Neural progenitor cell (in vitro differentiated cells): ENCODE data around the gene ITGB3. TPM values are rescaled to one million over a fixed set of nuclear protein-coding genes. Genes with fewer than 3 reads are reported as not detected.

ENCODE experiments used
- DNase-seq: peaks from one replicate; pipeline ENCODE4 v3.0.0-alpha.2; 2016; ENCODE audit warnings: low spot score
- H2AFZ ChIP-seq: fragments of 200-600 bp; sonication (generic); replicated peaks from 2 replicates; pipeline ENCODE4 v1.6.1; 2016; ENCODE audit warnings: antibody characterized with exemption
- H3F3A ChIP-seq: fragments of 200-600 bp; sonication (generic); 2 replicates; pipeline ENCODE4 v1.6.1; 2016; ENCODE audit warnings: antibody characterized with exemption, low read depth
- H3K27ac ChIP-seq: fragments of 200-600 bp; sonication (generic); 2 replicates; pipeline ENCODE4 v1.5.1; 2016; ENCODE audit warnings: mild to moderate bottlenecking
- H3K27me3 ChIP-seq: fragments of 200-600 bp; sonication (generic); 2 replicates; pipeline ENCODE4 v1.6.1; 2016; ENCODE audit warnings: mild to moderate bottlenecking, moderate library complexity
- H3K36me3 ChIP-seq: fragments of 200-600 bp; sonication (generic); 2 replicates; pipeline ENCODE4 v1.5.1; 2016
- H3K4me1 ChIP-seq: fragments of 200-600 bp; sonication (generic); 2 replicates; pipeline ENCODE4 v1.6.1; 2016; ENCODE audit warnings: mixed run types
- H3K4me2 ChIP-seq: fragments of 200-600 bp; sonication (generic); 2 replicates; pipeline ENCODE4 v1.6.1; 2016
- H3K4me3 ChIP-seq: fragments of 200-600 bp; sonication (generic); 2 replicates; pipeline ENCODE4 v1.5.1; 2016
- H3K79me2 ChIP-seq: fragments of 200-600 bp; sonication (generic); 2 replicates; pipeline ENCODE4 v1.6.1; 2016; ENCODE audit warnings: low read depth
- H3K9ac ChIP-seq: fragments of 200-600 bp; sonication (generic); 2 replicates; pipeline ENCODE4 v1.6.1; 2016
- H3K9me3 ChIP-seq: fragments of 200-600 bp; sonication (generic); 2 replicates; pipeline ENCODE4 v1.5.1; 2016; ENCODE audit warnings: low read depth
- H4K20me1 ChIP-seq: fragments of 200-600 bp; sonication (generic); 2 replicates; pipeline ENCODE4 v1.6.1; 2016; ENCODE audit warnings: low read depth
- H3K27ac Mint-ChIP-seq: 3 replicates; pipeline ENCODE4 v1.8.0; 2021; ENCODE audit warnings: mixed read lengths
- H3K27me3 Mint-ChIP-seq: 2 replicates; pipeline ENCODE4 v1.8.0; 2022; ENCODE audit warnings: low read depth, mild to moderate bottlenecking, inconsistent platforms, moderate library complexity, mixed read lengths; ENCODE audit not compliant: insufficient read depth
- H3K36me3 Mint-ChIP-seq: 3 replicates; pipeline ENCODE4 v1.8.0; 2021; ENCODE audit warnings: mixed read lengths
- H3K4me1 Mint-ChIP-seq: 3 replicates; pipeline ENCODE4 v1.8.0; 2021; ENCODE audit warnings: mixed read lengths
- H3K4me3 Mint-ChIP-seq: 3 replicates; pipeline ENCODE4 v1.8.0; 2021; ENCODE audit warnings: mild to moderate bottlenecking, moderate library complexity, mixed read lengths
- H3K9me3 Mint-ChIP-seq: 3 replicates; pipeline ENCODE4 v1.8.0; 2020; ENCODE audit warnings: mixed read lengths
- EZH2 ChIP-seq: fragments of 200-600 bp; sonication (generic); IDR thresholded peaks from 2 replicates; pipeline ENCODE4 v1.6.1; 2017; ENCODE audit warnings: antibody characterized with exemption, mild to moderate bottlenecking, moderate library complexity
- EZH2phosphoT487 ChIP-seq: fragments of 200-600 bp; sonication (generic); IDR thresholded peaks from 2 replicates; pipeline ENCODE4 v1.6.1; 2017; ENCODE audit warnings: antibody characterized with exemption
- total RNA-seq: library from RNA; depleted of rRNA; stranded (reverse); fragments of >200 nt; gene quantifications from 2 replicates; pipeline ENCODE4 v1.2.3, GENCODE V29; 2015; ENCODE audit warnings: low replicate concordance
- TF ChIP-seq, protein P1 (sequence below): fragments of 200-600 bp; sonication (generic); IDR thresholded peaks from 2 replicates; pipeline ENCODE4 v1.5.1; 2017; ENCODE audit warnings: antibody characterized with exemption, mild to moderate bottlenecking

Gene ITGB3
- total RNA-seq, 1 donor from 2014 or later: 0.47 TPM

DNA sequence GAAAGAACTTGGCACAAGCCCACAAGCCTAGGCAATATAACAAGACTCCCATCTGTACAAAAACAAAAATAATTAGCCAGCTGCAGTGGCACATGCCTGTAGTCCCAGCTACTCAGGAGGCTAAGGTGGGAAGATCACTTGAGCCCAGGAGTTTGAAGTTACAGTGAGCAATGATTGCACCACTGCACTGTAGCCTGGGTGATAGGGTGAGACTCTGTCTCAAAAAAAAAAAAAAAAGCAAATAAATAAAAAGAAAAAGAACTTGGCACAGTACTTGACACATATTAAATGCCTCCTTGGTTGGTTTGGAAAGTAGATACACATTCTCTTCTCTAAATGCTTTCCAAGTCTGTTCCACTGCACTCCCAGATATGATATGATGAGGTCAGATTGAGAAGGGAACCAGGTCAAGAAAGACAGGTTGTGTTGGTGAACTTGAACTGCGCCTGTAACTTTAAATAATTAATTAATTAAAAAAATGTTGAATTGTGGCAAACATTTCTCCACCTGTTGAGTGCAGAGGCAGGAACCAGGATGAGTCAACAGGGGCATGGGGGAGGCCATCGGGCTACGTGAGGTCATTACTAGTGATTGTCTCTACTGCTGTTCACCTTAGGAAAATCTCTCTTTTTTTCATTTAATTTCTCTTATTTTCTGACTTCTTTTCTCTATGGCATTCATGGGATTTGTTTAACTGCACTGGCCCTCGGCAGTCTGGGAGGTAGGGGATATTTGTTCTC, 44.2 kb downstream of the ITGB3 start:
- H4K20me1 ChIP-seq: no peaks in the 10 kb centered on the region
- H3K4me2 ChIP-seq: no peak overlapping the region
- peaks cover 4% of the 10 kb centered on the region for H3K27me3 Mint-ChIP-seq
- H3K4me3 Mint-ChIP-seq: no peak overlapping the region
- H3K27ac Mint-ChIP-seq: no peak overlapping the region
- H3K9me3 Mint-ChIP-seq: no peaks in the 10 kb centered on the region
- H3K36me3 ChIP-seq: no peaks in the 10 kb centered on the region
- no peaks in the 10 kb centered on the region for H3K36me3 Mint-ChIP-seq
- H3K4me1 ChIP-seq: peaks cover 13% of the 10 kb centered on the region
- TF ChIP-seq, protein P1, sequence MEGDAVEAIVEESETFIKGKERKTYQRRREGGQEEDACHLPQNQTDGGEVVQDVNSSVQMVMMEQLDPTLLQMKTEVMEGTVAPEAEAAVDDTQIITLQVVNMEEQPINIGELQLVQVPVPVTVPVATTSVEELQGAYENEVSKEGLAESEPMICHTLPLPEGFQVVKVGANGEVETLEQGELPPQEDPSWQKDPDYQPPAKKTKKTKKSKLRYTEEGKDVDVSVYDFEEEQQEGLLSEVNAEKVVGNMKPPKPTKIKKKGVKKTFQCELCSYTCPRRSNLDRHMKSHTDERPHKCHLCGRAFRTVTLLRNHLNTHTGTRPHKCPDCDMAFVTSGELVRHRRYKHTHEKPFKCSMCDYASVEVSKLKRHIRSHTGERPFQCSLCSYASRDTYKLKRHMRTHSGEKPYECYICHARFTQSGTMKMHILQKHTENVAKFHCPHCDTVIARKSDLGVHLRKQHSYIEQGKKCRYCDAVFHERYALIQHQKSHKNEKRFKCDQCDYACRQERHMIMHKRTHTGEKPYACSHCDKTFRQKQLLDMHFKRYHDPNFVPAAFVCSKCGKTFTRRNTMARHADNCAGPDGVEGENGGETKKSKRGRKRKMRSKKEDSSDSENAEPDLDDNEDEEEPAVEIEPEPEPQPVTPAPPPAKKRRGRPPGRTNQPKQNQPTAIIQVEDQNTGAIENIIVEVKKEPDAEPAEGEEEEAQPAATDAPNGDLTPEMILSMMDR: no peak
- TF ChIP-seq EZH2phosphoT487 (no peak), EZH2 (no peak)
- H3K79me2 ChIP-seq: no peaks in the 10 kb centered on the region
- H3F3A ChIP-seq: no peaks in the 10 kb centered on the region
- H3K27ac ChIP-seq: no peak overlapping the region
- no peak overlapping the region for H3K4me3 ChIP-seq
- H3K9ac ChIP-seq: no peak overlapping the region
- no peaks in the 10 kb centered on the region for H3K9me3 ChIP-seq
- H2AFZ ChIP-seq: no peak overlapping the region
- no peak for DNase-seq
- no peaks in the 10 kb centered on the region for H3K27me3 ChIP-seq
- peaks cover 19% of the 10 kb centered on the region for H3K4me1 Mint-ChIP-seq

GRCh38 chr17:47298712-47299111, 45.1 kb downstream of the ITGB3 start:
- Mint-ChIP-seq H3K27ac (no peak overlapping the region), H3K27me3 (peaks cover 4% of the 10 kb centered on the region), H3K4me1 (peaks cover 19% of the 10 kb centered on the region), H3K36me3 (no peaks in the 10 kb centered on the region), H3K9me3 (no peaks in the 10 kb centered on the region), H3K4me3 (no peak overlapping the region)
- Histone ChIP-seq H3K4me3 (no peak overlapping the region), H3K27me3 (no peaks in the 10 kb centered on the region), H3K27ac (no peak overlapping the region), H2AFZ (no peak overlapping the region), H4K20me1 (no peaks in the 10 kb centered on the region), H3K79me2 (no peaks in the 10 kb centered on the region), H3K9me3 (no peaks in the 10 kb centered on the region), H3K36me3 (no peaks in the 10 kb centered on the region), H3K4me2 (no peak overlapping the region), H3K9ac (no peak overlapping the region), H3K4me1 (peaks cover 13% of the 10 kb centered on the region), H3F3A (no peaks in the 10 kb centered on the region)
- TF ChIP-seq EZH2phosphoT487: no peak
- TF ChIP-seq, protein P1: no peak
- no peak for TF ChIP-seq EZH2
- no peak for DNase-seq

DNA sequence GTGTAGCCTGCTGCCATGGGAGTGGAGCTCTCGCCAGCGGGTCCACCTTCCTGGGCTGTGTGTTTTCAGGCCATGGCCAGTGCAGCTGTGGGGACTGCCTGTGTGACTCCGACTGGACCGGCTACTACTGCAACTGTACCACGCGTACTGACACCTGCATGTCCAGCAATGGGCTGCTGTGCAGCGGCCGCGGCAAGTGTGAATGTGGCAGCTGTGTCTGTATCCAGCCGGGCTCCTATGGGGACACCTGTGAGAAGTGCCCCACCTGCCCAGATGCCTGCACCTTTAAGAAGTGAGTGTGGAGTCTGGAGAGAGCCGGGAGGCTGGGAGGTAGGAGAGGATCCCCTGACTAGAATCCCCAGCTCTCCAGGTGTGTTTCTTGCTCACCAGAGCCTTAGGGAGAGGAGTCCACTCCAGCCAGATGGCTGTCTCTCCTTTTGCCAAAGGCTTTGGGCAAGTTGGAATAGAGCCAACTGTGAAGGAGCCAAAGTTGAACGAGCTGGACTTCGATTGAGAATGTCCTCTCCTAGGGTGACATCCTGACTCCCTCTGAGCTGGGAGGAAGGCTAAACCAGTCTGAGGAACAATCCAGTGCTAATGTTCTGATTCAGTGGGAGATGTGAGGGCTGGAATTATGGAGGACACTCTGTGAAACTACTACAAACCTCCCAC, 45.7 kb downstream of the ITGB3 start:
- Mint-ChIP-seq H3K36me3 (no peaks in the 10 kb centered on the region), H3K27ac (no peak overlapping the region)

More for the DNA sequence above, 45.7 kb downstream of the ITGB3 start:
- DNase-seq: no peak
- Histone ChIP-seq H4K20me1 (no peaks in the 10 kb centered on the region), H3K4me3 (no peak overlapping the region), H3K36me3 (no peaks in the 10 kb centered on the region), H3K4me1 (peaks cover 13% of the 10 kb centered on the region), H3K27me3 (no peaks in the 10 kb centered on the region), H3K4me2 (no peak overlapping the region), H3K27ac (no peak overlapping the region), H3K79me2 (no peaks in the 10 kb centered on the region), H3K9me3 (no peaks in the 10 kb centered on the region), H3K9ac (no peak overlapping the region), H3F3A (no peaks in the 10 kb centered on the region), H2AFZ (no peak overlapping the region)
- peaks cover 16% of the 10 kb centered on the region for H3K4me1 Mint-ChIP-seq
- no peak overlapping the region for H3K4me3 Mint-ChIP-seq
- TF ChIP-seq, protein P1: no peak
- TF ChIP-seq EZH2phosphoT487 (no peak), EZH2 (no peak)
- no peaks in the 10 kb centered on the region for H3K9me3 Mint-ChIP-seq
- H3K27me3 Mint-ChIP-seq: peaks cover 9% of the 10 kb centered on the region
